ENCODE results near the gene PTPRT. TPM values are rescaled to one million over a fixed set of nuclear protein-coding genes. Genes with fewer than 3 reads are reported as not detected.

PTPRT gene
- total and polyA plus RNA-seq, 10 of the 15 experiments (the other 5 are each of a cell fraction or from before 2014, with no cell fraction given) = not detected

DNA sequence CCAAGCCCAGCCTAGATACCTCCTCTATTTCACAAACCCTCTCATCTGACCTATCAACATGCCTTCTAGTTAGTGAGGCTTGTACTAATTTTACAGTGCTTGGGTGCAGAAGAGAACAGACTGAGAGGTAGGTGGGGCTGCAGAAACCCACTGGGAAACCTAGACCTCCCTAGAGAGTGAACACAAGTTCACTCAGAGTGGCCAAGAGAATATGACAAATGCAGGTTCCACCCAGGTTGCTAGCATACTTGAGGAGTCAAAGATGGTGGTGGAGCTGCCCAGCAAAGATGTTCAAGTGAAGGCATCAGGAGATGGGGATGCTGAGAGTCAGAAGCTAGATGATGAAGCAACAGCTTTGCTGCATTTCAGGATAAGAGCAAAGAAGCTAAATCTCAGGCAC is 337.0 kb downstream of the PTPRT start (continued):
- TF ChIP-seq TCF3 (IDR thresholded peaks at IDR 0.05; ENCODE audit: borderline replicate concordance, insufficient read depth, low read depth, low read length) = no peak
- TF ChIP-seq CTCF (IDR thresholded peaks at IDR 0.05 in 2 of 3, conservative IDR thresholded peaks at IDR 0.05 in 1 of 3; ENCODE audit: control insufficient read depth in 2 of 3, extremely low read depth in 1 of 3, insufficient read depth in 1 of 3, low read depth in 3 of 3, low read length in 3 of 3) = no peak
- TF ChIP-seq ZNF217 (IDR thresholded peaks at IDR 0.05) = no peak
- no peak for TF ChIP-seq BCL11A (IDR thresholded peaks at IDR 0.05; ENCODE audit: low read depth, low read length)
- TF ChIP-seq BHLHE40 (IDR thresholded peaks at IDR 0.05; ENCODE audit: borderline replicate concordance in 1 of 2, low read depth in 2 of 2, low read length in 1 of 2) = no peak

GRCh38 chr20:42846784-42847490 is 342.8 kb downstream of the PTPRT start:
- WGBS (ENCODE audit: insufficient coverage, insufficient replicate concordance, low lambda C conversion rate, missing lambda C conversion rate) = 8% methylated on average over 8 of the region's 8 CpGs
- Histone ChIP-seq H3K9ac (ENCODE audit: control insufficient read depth, insufficient read depth, low read length) (no peak overlapping the region), H3K4me2 (ENCODE audit: control insufficient read depth, insufficient read depth) (no peak overlapping the region), H3K36me3 (ENCODE audit: control insufficient read depth in 2 of 2, insufficient read depth in 2 of 2, low read length in 1 of 2) (no peaks in the 10 kb centered on the region), H4K20me1 (ENCODE audit: control insufficient read depth, insufficient read depth) (no peaks in the 10 kb centered on the region), H2AFZ (ENCODE audit: control insufficient read depth, low read depth, low read length) (no peak overlapping the region), H3K4me1 (ENCODE audit: control insufficient read depth, insufficient read depth, low read length) (no peaks in the 10 kb centered on the region), H3K27me3 (replicated peaks in 1 of 2; ENCODE audit: control insufficient read depth in 2 of 2, insufficient read depth in 2 of 2, low read length in 1 of 2) (no peaks in the 10 kb centered on the region), H3K27ac (ENCODE audit: control insufficient read depth, insufficient read depth) (no peak overlapping the region), H3K9me3 (replicated peaks; ENCODE audit: control insufficient read depth, insufficient read depth, low read length) (no peaks in the 10 kb centered on the region), H3K4me3 (no peak overlapping the region), H3K79me2 (ENCODE audit: control insufficient read depth, insufficient read depth, low read length) (no peaks in the 10 kb centered on the region)
- CTCF ChIA-PET = no interaction called here
- FAIRE-seq = no peak
- DNase-seq (ENCODE audit: low read depth, low spot score) = no peak
- intact Hi-C loops (cut with micrococcal nuclease; ENCODE audit: unreplicated experiment) (no loop called here), in situ Hi-C loops (cut with MboI) (no loop called here)
- BruUV-seq (replicated peaks) = no TSS peak
- POLR2A ChIA-PET = no interaction called here
- RAD21 ChIA-PET (ENCODE audit: unreplicated experiment) = no interaction called here
- no peak for ATAC-seq
- SMC1A ChIA-PET (ENCODE audit: uncharacterized antibody, unreplicated experiment) = no interaction called here
- TF ChIP-seq RAD21 (IDR thresholded peaks at IDR 0.05; ENCODE audit: insufficient read depth, low read depth, low read length) = no peak
- TF ChIP-seq, protein P1, sequence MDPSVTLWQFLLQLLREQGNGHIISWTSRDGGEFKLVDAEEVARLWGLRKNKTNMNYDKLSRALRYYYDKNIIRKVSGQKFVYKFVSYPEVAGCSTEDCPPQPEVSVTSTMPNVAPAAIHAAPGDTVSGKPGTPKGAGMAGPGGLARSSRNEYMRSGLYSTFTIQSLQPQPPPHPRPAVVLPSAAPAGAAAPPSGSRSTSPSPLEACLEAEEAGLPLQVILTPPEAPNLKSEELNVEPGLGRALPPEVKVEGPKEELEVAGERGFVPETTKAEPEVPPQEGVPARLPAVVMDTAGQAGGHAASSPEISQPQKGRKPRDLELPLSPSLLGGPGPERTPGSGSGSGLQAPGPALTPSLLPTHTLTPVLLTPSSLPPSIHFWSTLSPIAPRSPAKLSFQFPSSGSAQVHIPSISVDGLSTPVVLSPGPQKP (IDR thresholded peaks at IDR 0.05; ENCODE audit: low read depth, low read length) = no peak
- TF ChIP-seq TCF7 (IDR thresholded peaks at IDR 0.05; ENCODE audit: borderline replicate concordance) = no peak
- no peak for TF ChIP-seq EGR1 (IDR thresholded peaks at IDR 0.05; ENCODE audit: borderline replicate concordance in 1 of 2, low read depth in 2 of 2, low read length in 2 of 2)
- TF ChIP-seq PAX8 (IDR thresholded peaks at IDR 0.05) = no peak
- no peak for TF ChIP-seq RCOR1 (conservative IDR thresholded peaks at IDR 0.05; ENCODE audit: low read depth, low read length)
- no peak for TF ChIP-seq SMAD5 (IDR thresholded peaks at IDR 0.05; ENCODE audit: low read depth)
- TF ChIP-seq MEF2B (IDR thresholded peaks at IDR 0.05; ENCODE audit: partially characterized antibody, poor library complexity, severe bottlenecking) = no peak
- no peak for TF ChIP-seq SPI1 (IDR thresholded peaks at IDR 0.05; ENCODE audit: borderline replicate concordance, insufficient read depth, low read depth, low read length)
- TF ChIP-seq CREB1 (IDR thresholded peaks at IDR 0.05; ENCODE audit: low read depth) = no peak
- TF ChIP-seq MXI1 (IDR thresholded peaks at IDR 0.05; ENCODE audit: low read depth, low read length) = no peak
- no peak for TF ChIP-seq STAT3 (IDR thresholded peaks at IDR 0.05; ENCODE audit: low read depth, low read length)
- no peak for TF ChIP-seq RAD51 (IDR thresholded peaks at IDR 0.05)
- no peak for TF ChIP-seq FOS (IDR thresholded peaks at IDR 0.05; ENCODE audit: borderline replicate concordance, extremely low read depth, insufficient read length)
- TF ChIP-seq PKNOX1 (IDR thresholded peaks at IDR 0.05) = no peak
- TF ChIP-seq BCL11A (IDR thresholded peaks at IDR 0.05; ENCODE audit: low read depth, low read length) = no peak
